GM12873 (cell line): ENCODE results near the gene KCNMB4.

Experiments used
- TF ChIP-seq, protein P1 (sequence below): IDR thresholded peaks from 2 replicates; pipeline ENCODE4 v1.5.1; 2012; ENCODE audit warnings: low read depth, mild to moderate bottlenecking, moderate library complexity, low read length, control low read depth; ENCODE audit not compliant: insufficient read depth; ENCODE audit errors: missing control alignments

KCNMB4 gene

GRCh38 chr12:70359458-70360197, 6.5 kb upstream of the KCNMB4 start:
- TF ChIP-seq, protein P1, sequence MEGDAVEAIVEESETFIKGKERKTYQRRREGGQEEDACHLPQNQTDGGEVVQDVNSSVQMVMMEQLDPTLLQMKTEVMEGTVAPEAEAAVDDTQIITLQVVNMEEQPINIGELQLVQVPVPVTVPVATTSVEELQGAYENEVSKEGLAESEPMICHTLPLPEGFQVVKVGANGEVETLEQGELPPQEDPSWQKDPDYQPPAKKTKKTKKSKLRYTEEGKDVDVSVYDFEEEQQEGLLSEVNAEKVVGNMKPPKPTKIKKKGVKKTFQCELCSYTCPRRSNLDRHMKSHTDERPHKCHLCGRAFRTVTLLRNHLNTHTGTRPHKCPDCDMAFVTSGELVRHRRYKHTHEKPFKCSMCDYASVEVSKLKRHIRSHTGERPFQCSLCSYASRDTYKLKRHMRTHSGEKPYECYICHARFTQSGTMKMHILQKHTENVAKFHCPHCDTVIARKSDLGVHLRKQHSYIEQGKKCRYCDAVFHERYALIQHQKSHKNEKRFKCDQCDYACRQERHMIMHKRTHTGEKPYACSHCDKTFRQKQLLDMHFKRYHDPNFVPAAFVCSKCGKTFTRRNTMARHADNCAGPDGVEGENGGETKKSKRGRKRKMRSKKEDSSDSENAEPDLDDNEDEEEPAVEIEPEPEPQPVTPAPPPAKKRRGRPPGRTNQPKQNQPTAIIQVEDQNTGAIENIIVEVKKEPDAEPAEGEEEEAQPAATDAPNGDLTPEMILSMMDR, result no peak

DNA sequence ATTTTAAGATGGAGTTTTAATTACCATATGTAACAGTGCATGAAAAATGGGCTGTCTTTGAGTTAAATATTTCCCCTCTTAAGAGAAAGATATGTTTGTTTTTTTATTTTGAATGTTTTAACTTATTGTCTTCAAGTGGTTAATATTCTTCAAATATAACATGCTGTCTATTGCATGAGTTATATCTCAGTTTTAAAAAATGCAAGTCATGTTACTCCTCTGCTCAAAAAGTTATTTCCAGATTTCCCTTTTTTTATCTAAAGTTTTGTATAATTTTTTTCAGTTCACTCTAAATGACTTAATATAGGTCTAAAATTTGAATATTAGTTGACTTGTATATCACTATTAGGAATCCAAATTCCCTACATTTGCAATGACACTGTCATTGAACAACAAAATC, 5.9 kb upstream of the KCNMB4 start:
- TF ChIP-seq, protein P1, result no peak

DNA sequence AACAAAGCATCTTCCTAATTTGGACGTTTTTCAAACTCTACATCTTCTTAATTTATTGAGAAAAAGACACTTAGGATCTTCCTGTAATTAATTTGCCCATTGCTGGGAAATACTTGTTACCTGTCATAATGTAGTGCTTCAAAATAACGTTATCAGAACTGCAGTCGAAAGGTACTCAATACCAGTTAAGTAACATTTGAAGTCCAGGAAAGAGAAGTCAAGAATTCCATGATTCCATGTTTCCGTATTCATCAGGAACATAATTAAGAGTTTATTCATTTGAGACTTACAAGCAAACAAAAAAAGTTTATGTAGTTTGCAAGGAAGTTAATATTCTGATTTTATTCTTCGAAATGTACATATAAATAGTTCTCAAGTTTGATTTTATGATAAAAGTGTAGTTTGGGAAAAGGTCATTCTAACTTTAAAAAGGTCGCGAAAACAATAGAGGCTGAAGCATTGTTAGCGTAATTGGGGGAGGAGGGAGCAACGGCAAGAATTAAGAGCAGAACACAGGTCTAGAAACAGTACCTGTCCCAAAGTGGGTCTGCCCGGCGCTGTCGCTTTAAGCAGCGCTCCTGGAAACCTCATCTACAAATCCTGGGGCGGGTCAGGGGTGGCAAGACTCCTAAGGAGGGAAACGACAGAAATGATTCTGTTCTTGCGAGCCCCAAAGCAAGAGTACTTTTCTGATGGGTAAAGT, 1.2 kb upstream of the KCNMB4 start:
- TF ChIP-seq, protein P1, result no peak

- TF ChIP-seq, protein P1, result no peak
Measured at GRCh38 chr12:70365398-70365647, 767 bp upstream of the KCNMB4 start.

GRCh38 chr12:70366581-70367257, 629 bp downstream of the KCNMB4 start:
- TF ChIP-seq, protein P1, result no peak

DNA sequence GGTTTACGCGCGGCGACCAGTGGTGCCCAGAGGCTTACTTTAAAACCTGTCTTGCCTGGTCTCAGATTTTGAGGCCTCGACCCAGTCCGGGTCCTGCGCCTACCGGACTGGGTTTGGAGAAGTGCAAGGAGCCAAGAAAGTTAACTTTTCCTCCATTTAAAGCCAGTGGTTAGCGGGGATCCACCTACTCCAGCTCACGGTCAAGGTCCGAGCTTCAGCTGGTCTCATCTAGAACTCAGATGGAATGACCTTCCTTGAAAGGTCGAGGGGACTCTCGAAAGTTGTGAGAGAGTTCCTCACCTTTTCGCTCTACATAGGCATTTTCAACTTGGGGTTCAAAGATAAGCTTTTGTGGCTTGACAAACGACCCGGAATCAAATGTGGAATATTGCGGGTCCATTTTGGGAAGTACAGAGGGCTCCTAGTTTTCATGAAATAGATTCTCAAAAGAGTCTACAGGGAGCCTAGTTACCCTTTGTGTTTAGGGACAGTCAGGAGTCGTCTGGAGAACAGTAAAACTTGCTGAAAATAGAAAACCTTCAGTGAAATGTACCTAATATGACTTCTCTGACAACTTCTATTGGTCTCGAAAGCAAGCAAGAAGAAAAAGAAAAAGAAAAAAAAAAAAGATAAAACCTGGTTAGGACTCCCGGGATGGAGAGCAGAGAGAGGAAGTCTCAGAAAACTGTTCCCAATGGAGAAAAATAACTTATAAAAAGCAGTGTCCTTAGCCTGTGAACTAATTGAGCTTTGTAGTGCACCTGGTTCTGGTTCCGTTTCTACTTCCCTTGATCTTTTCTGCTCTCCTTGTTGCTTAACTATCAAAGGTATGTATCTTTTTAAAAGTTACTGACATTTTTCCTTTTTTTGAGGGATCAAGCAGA, 1.4 kb downstream of the KCNMB4 start:
- TF ChIP-seq, protein P1, result no peak
